Stimulated activated naive CD8-positive, alpha-beta T cell treated with anti-CD3 and anti-CD28 coated beads, Interleukin-15, Interleukin-2, amounts not matched to agents 100 ng/mL and 50 ng/mL, for 24 hours (primary cell): ENCODE measurements around the gene SKAP1.
A peak's percentile ranks its signal among the peaks of the same experiment; 100 is the strongest.
"Not testable (repeated sequence)": the region's sequence is repeated elsewhere in the genome, so short reads cannot be mapped to it uniquely, and the experiment has no call there.

Experiments
- H3K27ac Mint-ChIP-seq: one replicate; pipeline ENCODE4 v1.8.0; 2021; ENCODE audit warnings: mild to moderate bottlenecking, mixed read lengths
- H3K27me3 Mint-ChIP-seq: one replicate; pipeline ENCODE4 v1.8.0; 2021; ENCODE audit warnings: mixed read lengths
- H3K36me3 Mint-ChIP-seq: one replicate; pipeline ENCODE4 v1.8.0; 2021; ENCODE audit warnings: low read depth, mixed read lengths
- H3K4me1 Mint-ChIP-seq: one replicate; pipeline ENCODE4 v1.8.0; 2021; ENCODE audit warnings: low read depth, mixed read lengths
- H3K4me3 Mint-ChIP-seq: one replicate; pipeline ENCODE4 v1.8.0; 2021; ENCODE audit warnings: mild to moderate bottlenecking, mixed read lengths
- H3K9me3 Mint-ChIP-seq: one replicate; pipeline ENCODE4 v1.8.0; 2021; ENCODE audit warnings: mixed read lengths

The SKAP1 gene

DNA sequence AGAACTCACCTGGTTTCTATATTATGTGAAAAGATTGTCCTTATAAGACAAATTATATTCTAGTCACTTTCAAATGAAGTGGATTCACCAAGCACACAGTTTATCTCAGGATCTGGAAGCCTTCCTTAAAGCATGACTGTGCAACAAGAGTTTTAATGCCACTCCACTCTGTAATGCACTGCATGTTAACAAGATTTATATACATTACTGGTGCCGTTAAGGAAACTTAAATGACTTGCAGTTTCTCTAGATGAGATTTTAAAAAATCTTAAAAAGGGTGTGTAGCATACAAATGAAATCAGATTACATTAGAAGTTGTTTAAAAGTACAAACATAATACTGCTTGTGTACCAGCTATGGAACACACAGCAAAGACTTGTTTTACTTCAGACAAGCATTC, 171.7 kb downstream of the SKAP1 start:
- Mint-ChIP-seq H3K9me3 (no peaks in the 10 kb centered on the region), H3K4me3 (no peak overlapping the region), H3K27me3 (no peaks in the 10 kb centered on the region), H3K36me3 (peaks cover 17% of the 10 kb centered on the region), H3K27ac (no peak overlapping the region), H3K4me1 (no peaks in the 10 kb centered on the region)

- no peak overlapping the region for H3K27ac Mint-ChIP-seq
- H3K4me1 Mint-ChIP-seq, result no peaks in the 10 kb centered on the region
- H3K36me3 Mint-ChIP-seq, result peaks cover 10% of the 10 kb centered on the region
- H3K9me3 Mint-ChIP-seq, result no peaks in the 10 kb centered on the region
- H3K4me3 Mint-ChIP-seq, result no peak overlapping the region
- H3K27me3 Mint-ChIP-seq, result no peaks in the 10 kb centered on the region
Measured at GRCh38 chr17:48255759-48256158, 174.3 kb downstream of the SKAP1 start.

GRCh38 chr17:48254896-48255295, 175.1 kb downstream of the SKAP1 start:
- no peaks in the 10 kb centered on the region for H3K4me1 Mint-ChIP-seq
- no peak overlapping the region for H3K4me3 Mint-ChIP-seq
- no peaks in the 10 kb centered on the region for H3K9me3 Mint-ChIP-seq
- H3K36me3 Mint-ChIP-seq, result peaks cover 6% of the 10 kb centered on the region
- H3K27me3 Mint-ChIP-seq, result no peaks in the 10 kb centered on the region
- no peak overlapping the region for H3K27ac Mint-ChIP-seq

- Mint-ChIP-seq H3K27me3 (no peaks in the 10 kb centered on the region), H3K4me3 (no peak overlapping the region), H3K9me3 (no peaks in the 10 kb centered on the region), H3K27ac (no peak overlapping the region), H3K36me3 (peaks cover 6% of the 10 kb centered on the region), H3K4me1 (no peaks in the 10 kb centered on the region)
Measured at GRCh38 chr17:48253975-48254374, 176.0 kb downstream of the SKAP1 start.

GRCh38 chr17:48251950-48252349, 178.1 kb downstream of the SKAP1 start:
- Mint-ChIP-seq H3K36me3 (no peaks in the 10 kb centered on the region), H3K27me3 (no peaks in the 10 kb centered on the region), H3K4me3 (no peak overlapping the region), H3K27ac (no peak overlapping the region), H3K9me3 (no peaks in the 10 kb centered on the region), H3K4me1 (no peaks in the 10 kb centered on the region)

DNA sequence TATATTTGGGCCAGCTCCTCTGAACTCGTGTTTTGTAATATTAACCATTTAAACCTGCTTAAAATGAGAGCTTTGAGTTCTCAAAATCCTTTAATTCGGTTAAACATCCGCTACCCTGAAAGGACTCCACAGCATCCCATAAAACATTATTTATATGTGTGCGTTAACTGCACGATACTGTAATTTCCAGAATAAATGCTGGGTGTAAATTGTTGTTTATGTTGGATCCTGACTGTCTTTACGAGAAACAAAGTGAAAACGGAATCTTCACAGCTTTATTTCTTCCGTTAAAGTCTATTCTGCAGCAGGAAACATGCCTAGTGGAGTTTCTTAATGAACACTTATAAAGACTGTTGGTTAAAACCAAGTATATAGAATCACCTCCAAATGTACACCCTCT, 179.1 kb downstream of the SKAP1 start:
- Mint-ChIP-seq H3K36me3 (no peaks in the 10 kb centered on the region), H3K4me1 (no peaks in the 10 kb centered on the region), H3K4me3 (no peak overlapping the region), H3K9me3 (no peaks in the 10 kb centered on the region), H3K27me3 (no peaks in the 10 kb centered on the region), H3K27ac (no peak overlapping the region)

GRCh38 chr17:48250059-48250458, 180.0 kb downstream of the SKAP1 start:
- not testable (repeated sequence) for H3K36me3 Mint-ChIP-seq, H3K27ac Mint-ChIP-seq, H3K4me1 Mint-ChIP-seq, H3K9me3 Mint-ChIP-seq, H3K27me3 Mint-ChIP-seq, H3K4me3 Mint-ChIP-seq

- Mint-ChIP-seq H3K9me3 (no peaks in the 10 kb centered on the region), H3K4me3 (no peak overlapping the region), H3K27ac (no peak overlapping the region), H3K27me3 (no peaks in the 10 kb centered on the region), H3K36me3 (no peaks in the 10 kb centered on the region), H3K4me1 (peaks cover 26% of the 10 kb centered on the region)
Measured at GRCh38 chr17:48247603-48248002, 182.4 kb downstream of the SKAP1 start.

DNA sequence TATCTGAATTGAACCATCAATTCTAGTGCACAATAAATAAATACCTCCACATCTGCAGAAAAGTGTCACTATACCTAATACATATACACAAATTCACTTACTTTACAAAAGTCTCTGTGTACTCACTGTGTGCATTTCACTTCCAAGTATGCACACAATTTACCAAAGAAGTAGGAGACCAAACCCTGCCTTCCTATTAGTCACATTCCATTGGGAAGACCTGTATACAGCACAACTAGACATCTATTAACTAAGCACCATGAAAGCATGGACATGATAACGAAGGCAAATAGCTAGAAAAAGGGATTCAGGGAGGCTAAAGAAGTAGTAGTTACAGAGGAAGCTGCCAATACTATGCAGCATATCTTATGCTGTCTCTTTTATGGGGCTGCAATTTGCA, 183.0 kb downstream of the SKAP1 start:
- no peak overlapping the region for H3K4me3 Mint-ChIP-seq
- no peak overlapping the region for H3K27ac Mint-ChIP-seq
- H3K27me3 Mint-ChIP-seq, result no peaks in the 10 kb centered on the region
- no peaks in the 10 kb centered on the region for H3K9me3 Mint-ChIP-seq
- peaks cover 26% of the 10 kb centered on the region for H3K4me1 Mint-ChIP-seq
- H3K36me3 Mint-ChIP-seq, result no peaks in the 10 kb centered on the region

DNA sequence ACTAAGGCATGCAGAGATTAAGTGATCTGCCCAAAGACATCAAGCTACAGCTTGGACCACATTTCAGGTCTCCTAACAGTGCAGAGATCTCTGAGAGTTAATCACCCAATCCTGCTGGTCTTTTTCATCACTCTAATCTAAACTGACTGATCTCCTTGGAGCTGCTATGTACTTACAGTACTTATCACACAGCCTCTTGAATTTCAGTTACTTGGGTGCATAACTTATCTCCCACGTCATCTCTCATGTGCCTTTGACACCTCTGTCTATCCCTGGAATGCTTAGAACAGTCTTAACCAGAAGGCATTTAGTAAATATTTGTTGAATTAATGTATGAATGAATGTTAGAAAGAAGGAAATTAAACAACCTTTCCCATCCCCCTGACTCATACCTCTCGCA, 183.4 kb downstream of the SKAP1 start:
- Mint-ChIP-seq H3K27ac (no peak overlapping the region), H3K4me1 (peaks cover 29% of the 10 kb centered on the region), H3K36me3 (peaks cover 2% of the 10 kb centered on the region), H3K27me3 (no peaks in the 10 kb centered on the region), H3K9me3 (no peaks in the 10 kb centered on the region), H3K4me3 (no peak overlapping the region)

- peaks cover 40% of the 10 kb centered on the region for H3K4me1 Mint-ChIP-seq
- H3K36me3 Mint-ChIP-seq, H3K27ac Mint-ChIP-seq, H3K27me3 Mint-ChIP-seq, H3K9me3 Mint-ChIP-seq, H3K4me3 Mint-ChIP-seq: not testable (repeated sequence)
Measured at GRCh38 chr17:48245465-48246033, 184.5 kb downstream of the SKAP1 start.

- no peak overlapping the region for H3K4me3 Mint-ChIP-seq
- H3K27ac Mint-ChIP-seq, result no peak overlapping the region
- peaks cover 46% of the 10 kb centered on the region for H3K4me1 Mint-ChIP-seq
Measured at GRCh38 chr17:48244814-48245213, 185.2 kb downstream of the SKAP1 start.

DNA sequence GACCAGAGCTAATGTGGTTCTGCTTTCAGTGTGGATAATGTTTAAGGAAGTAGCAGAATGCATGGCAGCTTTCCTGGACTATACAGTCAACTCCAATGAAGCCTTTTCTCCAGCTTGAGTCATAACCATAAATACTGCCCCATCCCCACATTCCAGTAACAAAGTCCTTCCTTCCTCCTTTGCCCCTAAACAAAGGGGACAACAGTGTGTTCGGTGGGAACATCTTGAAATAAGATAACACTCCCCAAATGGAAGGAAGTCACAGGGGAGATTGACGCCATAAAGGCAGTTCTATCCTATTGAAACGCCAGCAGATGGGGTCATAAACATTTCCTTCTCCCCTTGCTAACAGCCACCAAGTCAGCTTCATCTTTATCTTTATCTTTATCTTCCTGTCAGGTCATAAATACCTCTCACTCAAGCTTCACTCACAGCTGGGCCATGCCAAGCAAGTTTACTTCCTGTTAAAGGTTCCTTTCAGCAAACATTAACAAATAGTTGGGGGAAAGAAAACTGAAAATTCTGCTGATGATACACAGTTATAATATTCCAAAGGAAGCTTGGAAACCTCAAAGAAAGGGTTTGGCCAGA, 185.8 kb downstream of the SKAP1 start:
- H3K4me1 Mint-ChIP-seq, result peaks cover 52% of the 10 kb centered on the region

More at GRCh38 chr17:48244814-48245213, 185.2 kb downstream of the SKAP1 start:
- no peaks in the 10 kb centered on the region for H3K27me3 Mint-ChIP-seq
- no peaks in the 10 kb centered on the region for H3K9me3 Mint-ChIP-seq
- peaks cover 8% of the 10 kb centered on the region for H3K36me3 Mint-ChIP-seq

DNA sequence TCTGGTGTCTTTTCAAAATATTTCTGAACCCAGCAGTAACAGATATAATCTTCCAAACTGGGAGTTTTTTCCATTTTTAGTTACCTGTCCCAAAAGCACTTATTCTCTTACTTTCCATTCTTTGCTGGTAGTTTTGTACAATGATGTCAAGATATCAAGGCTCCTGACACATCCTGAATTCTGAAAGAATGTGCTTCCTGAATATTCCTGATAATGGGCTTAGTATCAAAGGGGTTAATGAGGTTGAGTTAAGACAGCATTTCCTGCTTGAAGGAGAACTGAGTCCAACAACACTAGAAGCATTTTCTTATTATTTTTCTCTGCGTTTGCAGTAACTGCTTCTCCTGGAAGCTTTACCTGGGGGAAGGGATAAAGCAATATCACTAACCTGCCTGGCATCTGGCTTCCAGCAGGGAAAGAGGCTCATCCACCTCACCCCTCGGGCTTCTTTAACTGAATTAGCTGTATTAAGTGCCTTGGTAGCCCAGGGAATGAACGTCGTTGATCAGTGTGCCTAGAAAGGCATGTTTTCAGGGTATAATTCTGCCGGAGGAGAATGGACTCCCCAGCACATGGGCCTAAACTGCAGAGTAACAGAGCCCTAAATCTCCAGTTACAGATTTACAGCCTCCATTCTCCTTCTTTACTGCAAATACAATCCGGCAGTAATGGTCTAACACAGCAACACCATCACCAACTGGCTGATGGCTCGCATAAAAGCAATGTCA, 188.1 kb downstream of the SKAP1 start:
- Mint-ChIP-seq H3K27ac (no peak overlapping the region), H3K36me3 (peaks cover 12% of the 10 kb centered on the region), H3K4me3 (no peak overlapping the region), H3K9me3 (no peaks in the 10 kb centered on the region), H3K27me3 (no peaks in the 10 kb centered on the region), H3K4me1 (peaks cover 69% of the 10 kb centered on the region)

More for the DNA sequence above, 185.8 kb downstream of the SKAP1 start:
- Mint-ChIP-seq H3K9me3 (no peaks in the 10 kb centered on the region), H3K4me3 (no peak overlapping the region), H3K27me3 (no peaks in the 10 kb centered on the region), H3K27ac (no peak overlapping the region), H3K36me3 (peaks cover 8% of the 10 kb centered on the region)

- no peaks in the 10 kb centered on the region for H3K27me3 Mint-ChIP-seq
- H3K36me3 Mint-ChIP-seq, result peaks cover 16% of the 10 kb centered on the region
- peak overlapping the region; percentile 57 for H3K27ac Mint-ChIP-seq
- H3K4me3 Mint-ChIP-seq, result no peak overlapping the region
- H3K4me1 Mint-ChIP-seq, result peaks cover 70% of the 10 kb centered on the region
- no peaks in the 10 kb centered on the region for H3K9me3 Mint-ChIP-seq
Measured at GRCh38 chr17:48241131-48241591, 188.9 kb downstream of the SKAP1 start.
